H1 (cell line): ENCODE measurements around the gene LIMK1.

ENCODE experiments used
- ASH2L ChIP-seq: fragments of 200-600, 300-600 bp; sonication (generic); IDR thresholded peaks from one replicate; pipeline ENCODE4 v1.7.1; 2017; ENCODE audit warnings: low read length
- CHD7 ChIP-seq: fragments of 300-600 bp; sonication (generic); IDR thresholded peaks from 2 replicates; pipeline ENCODE4 v1.7.1; 2012; ENCODE audit warnings: low read length, moderate library complexity, mild to moderate bottlenecking, inconsistent platforms; ENCODE audit not compliant: insufficient replicate concordance
- EZH2 ChIP-seq: fragments of 200-600 bp; sonication (generic); IDR thresholded peaks from 2 replicates; pipeline ENCODE4 v1.7.1; 2012; ENCODE audit warnings: low read depth, mild to moderate bottlenecking, moderate library complexity, low read length, inconsistent platforms; ENCODE audit not compliant: severe bottlenecking
- GTF2F1 ChIP-seq: IDR thresholded peaks from 2 replicates; pipeline ENCODE4 v1.6.1; 2012; ENCODE audit warnings: low read depth, low read length, improper control_type of control experiment, borderline replicate concordance
- JUN ChIP-seq: IDR thresholded peaks from 2 replicates; pipeline ENCODE4 v1.6.1; 2011; ENCODE audit warnings: low read depth, mild to moderate bottlenecking, improper control_type of control experiment, low read length
- KDM4A ChIP-seq: IDR thresholded peaks from one replicate; pipeline ENCODE4 v1.7.1; 2012; ENCODE audit warnings: low read depth, mild to moderate bottlenecking, moderate library complexity, low read length, inconsistent platforms; ENCODE audit not compliant: severe bottlenecking
- POLR2A ChIP-seq, 2 experiments: IDR thresholded peaks; 1 replicate in 1 of 2; 2 replicates in 1 of 2; pipeline ENCODE4 v1.6.1; 2011; ENCODE audit warnings: low read depth in 2 of 2, low read length in 2 of 2, mild to moderate bottlenecking in 2 of 2; ENCODE audit errors: control extremely low read depth in 1 of 2
- TAF1 ChIP-seq: IDR thresholded peaks from 2 replicates; pipeline ENCODE4 v1.6.1; 2011; ENCODE audit warnings: mild to moderate bottlenecking, low read depth, low read length
- TF ChIP-seq, protein P1 (sequence below), 3 experiments: IDR thresholded peaks; 1 replicate in 2 of 3; 2 replicates in 1 of 3; pipeline versions ENCODE4 v1.5.1 to v1.6.1; 2011; ENCODE audit warnings: low read length in 3 of 3, mild to moderate bottlenecking in 3 of 3, inconsistent platforms in 2 of 3, low read depth in 1 of 3, moderate library complexity in 1 of 3; ENCODE audit not compliant: insufficient read depth in 1 of 3; ENCODE audit errors: control extremely low read depth in 1 of 3

GRCh38 chr7:74037609-74038008 is 46.0 kb upstream of the LIMK1 start:
- TF ChIP-seq ASH2L = no peak
- TF ChIP-seq EZH2 = no peak
- no peak for TF ChIP-seq TAF1
- TF ChIP-seq, protein P1, sequence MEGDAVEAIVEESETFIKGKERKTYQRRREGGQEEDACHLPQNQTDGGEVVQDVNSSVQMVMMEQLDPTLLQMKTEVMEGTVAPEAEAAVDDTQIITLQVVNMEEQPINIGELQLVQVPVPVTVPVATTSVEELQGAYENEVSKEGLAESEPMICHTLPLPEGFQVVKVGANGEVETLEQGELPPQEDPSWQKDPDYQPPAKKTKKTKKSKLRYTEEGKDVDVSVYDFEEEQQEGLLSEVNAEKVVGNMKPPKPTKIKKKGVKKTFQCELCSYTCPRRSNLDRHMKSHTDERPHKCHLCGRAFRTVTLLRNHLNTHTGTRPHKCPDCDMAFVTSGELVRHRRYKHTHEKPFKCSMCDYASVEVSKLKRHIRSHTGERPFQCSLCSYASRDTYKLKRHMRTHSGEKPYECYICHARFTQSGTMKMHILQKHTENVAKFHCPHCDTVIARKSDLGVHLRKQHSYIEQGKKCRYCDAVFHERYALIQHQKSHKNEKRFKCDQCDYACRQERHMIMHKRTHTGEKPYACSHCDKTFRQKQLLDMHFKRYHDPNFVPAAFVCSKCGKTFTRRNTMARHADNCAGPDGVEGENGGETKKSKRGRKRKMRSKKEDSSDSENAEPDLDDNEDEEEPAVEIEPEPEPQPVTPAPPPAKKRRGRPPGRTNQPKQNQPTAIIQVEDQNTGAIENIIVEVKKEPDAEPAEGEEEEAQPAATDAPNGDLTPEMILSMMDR (IDR thresholded peaks at IDR 0.05; ENCODE audit: control extremely low read depth in 1 of 3, insufficient read depth in 1 of 3, low read depth in 1 of 3, low read length in 3 of 3) = no peak
- TF ChIP-seq POLR2A (IDR thresholded peaks at IDR 0.05; ENCODE audit: control extremely low read depth in 1 of 2, low read depth in 2 of 2, low read length in 2 of 2) = no peak
- no peak for TF ChIP-seq CHD7
- no peak for TF ChIP-seq GTF2F1
- no peak for TF ChIP-seq KDM4A
- no peak for TF ChIP-seq JUN
